ENCODE data around the gene CXCL9. TPM values are rescaled to one million over a fixed set of nuclear protein-coding genes. Genes with fewer than 3 reads are reported as not detected.
"Not testable (repeated sequence)": the region's sequence is repeated elsewhere in the genome, so short reads cannot be mapped to it uniquely, and the experiment has no call there.

Gene CXCL9
- polyA plus RNA-seq, 1 experiment, result not detected

DNA sequence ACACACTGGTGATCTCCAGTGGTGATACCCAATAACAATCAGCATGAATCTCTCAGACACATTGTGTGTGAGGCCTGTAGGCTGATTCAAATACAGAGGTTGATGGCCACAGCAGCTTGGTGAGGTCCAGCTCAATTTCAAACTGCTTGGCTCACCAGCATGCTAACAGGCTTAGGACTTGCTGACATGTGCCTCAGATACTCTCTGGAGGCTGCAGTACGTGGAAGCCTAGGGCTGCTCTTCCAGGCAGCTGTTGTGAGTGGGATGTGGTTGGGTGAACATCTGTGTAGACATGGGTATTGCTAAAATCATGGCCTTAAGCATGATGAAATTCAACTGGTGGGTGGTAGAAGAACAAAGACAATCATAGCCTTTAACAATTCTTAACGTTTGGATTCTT lies 4.3 kb downstream of the CXCL9 start:
- DNase-seq (ENCODE audit: low read depth, low spot score), result no peak
- Histone ChIP-seq H3K4me3 (ENCODE audit: low read depth, low read length) (no peak overlapping the region), H3K27me3 (ENCODE audit: control insufficient read depth, insufficient read depth, low read length) (no peaks in the 10 kb centered on the region), H3K9me3 (ENCODE audit: control insufficient read depth, insufficient read depth, low read length) (no peaks in the 10 kb centered on the region), H3K27ac (ENCODE audit: low read depth, low read length) (no peak overlapping the region)
- no peak for TF ChIP-seq CTCF (IDR thresholded peaks at IDR 0.05; ENCODE audit: low read depth, low read length)
- ChIA-PET CTCF (interaction anchor here (0.7 to 1.0 kb wide), 2 partner anchors 58 to 64 kb away, joined by 3 to 4 read pairs; no protein-coding TSS in a partner anchor), POLR2A (no interaction called here)

DNA sequence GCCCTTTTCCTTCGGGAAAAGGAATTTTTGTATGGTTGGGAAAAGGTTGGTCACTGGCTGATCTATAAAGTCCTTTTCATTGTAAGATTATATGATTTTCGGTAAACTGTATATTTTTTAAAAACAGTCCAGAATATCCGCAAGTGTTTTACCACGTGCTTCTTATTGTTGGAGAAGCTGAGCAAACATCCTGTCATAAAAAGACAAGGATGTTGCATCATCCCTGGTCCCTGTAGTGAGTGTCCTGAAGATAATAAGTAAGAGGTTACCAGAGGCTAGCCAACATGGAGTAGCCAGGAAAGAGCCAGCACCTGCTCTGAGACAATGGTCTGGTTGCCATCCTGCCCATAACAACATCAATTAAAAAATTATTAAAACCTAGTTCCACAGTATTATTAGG lies 5.1 kb downstream of the CXCL9 start:
- ChIA-PET CTCF (interaction anchor here (1.0 kb wide), 1 partner anchor 59 kb away, joined by 3 read pairs; no protein-coding TSS in a partner anchor), POLR2A (no interaction called here)
- Histone ChIP-seq H3K9me3 (ENCODE audit: control insufficient read depth, insufficient read depth, low read length) (no peaks in the 10 kb centered on the region), H3K27me3 (ENCODE audit: control insufficient read depth, insufficient read depth, low read length) (no peaks in the 10 kb centered on the region), H3K4me3 (ENCODE audit: low read depth, low read length) (no peak overlapping the region), H3K27ac (ENCODE audit: low read depth, low read length) (no peak overlapping the region)
- DNase-seq (ENCODE audit: low read depth, low spot score), result no peak
- TF ChIP-seq CTCF (IDR thresholded peaks at IDR 0.05; ENCODE audit: low read depth, low read length), result no peak

DNA sequence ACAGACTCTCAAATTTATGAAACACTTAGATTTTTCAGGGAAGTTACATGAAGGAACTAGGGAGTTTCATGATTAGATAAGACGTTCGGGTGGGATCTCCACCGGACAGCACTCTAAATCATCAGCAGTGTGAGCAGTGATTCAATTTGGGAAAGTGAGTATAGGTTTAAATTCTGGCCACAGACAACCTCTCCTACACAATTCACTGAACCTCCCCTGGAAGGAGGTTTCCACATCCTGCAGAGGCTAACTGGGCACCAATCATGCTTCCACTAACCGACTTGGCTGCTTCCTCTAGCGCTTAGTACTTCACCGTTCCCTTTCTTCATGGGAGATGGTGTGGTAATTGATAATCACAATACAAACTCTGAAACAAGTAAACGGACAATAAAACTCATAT lies 5.6 kb downstream of the CXCL9 start:
- H3K27ac ChIP-seq (ENCODE audit: low read depth, low read length), result no peak overlapping the region
- ChIA-PET POLR2A (no interaction called here), CTCF (interaction anchor here (0.5 to 0.8 kb wide), 2 partner anchors 61 to 66 kb away, joined by 3 to 4 read pairs; no protein-coding TSS in a partner anchor)
- no peak for TF ChIP-seq CTCF (IDR thresholded peaks at IDR 0.05; ENCODE audit: low read depth, low read length)
- no peak for DNase-seq (ENCODE audit: low read depth, low spot score)
- H3K9me3 ChIP-seq (ENCODE audit: control insufficient read depth, insufficient read depth, low read length), result no peaks in the 10 kb centered on the region
- no peak overlapping the region for H3K4me3 ChIP-seq (ENCODE audit: low read depth, low read length)
- H3K27me3 ChIP-seq (ENCODE audit: control insufficient read depth, insufficient read depth, low read length), result no peaks in the 10 kb centered on the region

DNA sequence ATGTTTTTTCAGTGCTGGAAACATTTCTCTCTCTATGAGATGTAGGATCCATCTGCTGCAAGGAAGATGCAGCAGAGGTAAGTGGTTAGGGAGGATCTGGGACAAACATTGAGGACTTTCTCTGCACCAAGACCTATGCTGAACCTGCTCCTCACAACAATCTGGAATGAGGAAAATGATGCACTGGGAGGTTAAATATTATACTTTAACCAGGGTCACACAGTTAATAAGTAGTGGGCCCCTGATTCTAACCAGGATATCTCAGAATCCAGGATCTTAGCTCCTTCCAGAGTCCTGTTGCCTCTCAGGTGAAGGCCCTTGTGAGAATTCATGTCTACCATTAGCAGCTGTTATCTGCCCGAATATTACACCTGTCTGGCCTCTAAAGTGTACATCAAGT lies 7.0 kb downstream of the CXCL9 start:
- POLR2A ChIA-PET, result no interaction called here
- no peak for TF ChIP-seq CTCF (IDR thresholded peaks at IDR 0.05; ENCODE audit: low read depth, low read length)
- no peaks in the 10 kb centered on the region for H3K9me3 ChIP-seq (ENCODE audit: control insufficient read depth, insufficient read depth, low read length)
- no peaks in the 10 kb centered on the region for H3K27me3 ChIP-seq (ENCODE audit: control insufficient read depth, insufficient read depth, low read length)
- no peak for DNase-seq (ENCODE audit: low read depth, low spot score)
- no peak overlapping the region for H3K27ac ChIP-seq (ENCODE audit: low read depth, low read length)
- H3K4me3 ChIP-seq (ENCODE audit: low read depth, low read length), result no peak overlapping the region
- CTCF ChIA-PET, result interaction anchor here (0.8 to 1.2 kb wide), 3 partner anchors 61 to 87 kb away, joined by 3 to 7 read pairs (median 3); no protein-coding TSS in a partner anchor

- H3K4me3 ChIP-seq (ENCODE audit: low read depth, low read length); DNase-seq (ENCODE audit: low read depth, low spot score); H3K27ac ChIP-seq (ENCODE audit: low read depth, low read length); POLR2A ChIA-PET; H3K27me3 ChIP-seq (ENCODE audit: control insufficient read depth, insufficient read depth, low read length); H3K9me3 ChIP-seq (ENCODE audit: control insufficient read depth, insufficient read depth, low read length): not testable (repeated sequence)
- CTCF ChIA-PET, result interaction anchor here (4.8 kb wide), 1 partner anchor 88 kb away, joined by 64 read pairs; no protein-coding TSS in a partner anchor
Measured at GRCh38 chr4:75998525-75999147, 8.7 kb downstream of the CXCL9 start.
